ENCODE results near the gene FAM24B. TPM values are rescaled to one million over a fixed set of nuclear protein-coding genes. Genes with fewer than 3 reads are reported as not detected.

The FAM24B gene
- polyA plus RNA-seq, 1 donor from 2014 or later = 3.4 TPM

GRCh38 chr10:122830273-122830964 is 49.0 kb downstream of the FAM24B start:
- Histone ChIP-seq H3K36me3 (ENCODE audit: insufficient read depth, low read length) (no peaks in the 10 kb centered on the region), H4K20me1 (ENCODE audit: insufficient read depth) (no peaks in the 10 kb centered on the region), H3F3A (ENCODE audit: insufficient read depth, low read length, poor library complexity, severe bottlenecking) (no peaks in the 10 kb centered on the region), H3K4me2 (ENCODE audit: low read length) (no peak overlapping the region), H3K9me2 (ENCODE audit: insufficient read depth, low read length) (no peaks in the 10 kb centered on the region), H3K79me2 (replicated peaks; ENCODE audit: insufficient read depth, low read length) (no peaks in the 10 kb centered on the region), H3K27me3 (ENCODE audit: insufficient read depth, low read depth, low read length) (no peaks in the 10 kb centered on the region), H3K4me3 (ENCODE audit: low read length) (no peak overlapping the region), H2AFZ (ENCODE audit: low read depth, low read length) (no peak overlapping the region), H3K9me3 (ENCODE audit: low read length) (no peaks in the 10 kb centered on the region), H3K9ac (ENCODE audit: low read length) (no peak overlapping the region), H3K27ac (ENCODE audit: low read length) (no peak overlapping the region)
- TF ChIP-seq CTCF (IDR thresholded peaks at IDR 0.05; ENCODE audit: poor library complexity, severe bottlenecking) = no peak

- no peak overlapping the region for H3K9ac ChIP-seq (ENCODE audit: low read length)
- no peaks in the 10 kb centered on the region for H3K9me3 ChIP-seq (ENCODE audit: low read length)
- H3K4me3 ChIP-seq (ENCODE audit: low read length) = no peak overlapping the region
- no peaks in the 10 kb centered on the region for H3K36me3 ChIP-seq (ENCODE audit: insufficient read depth, low read length)
- no peaks in the 10 kb centered on the region for H3K27me3 ChIP-seq (ENCODE audit: insufficient read depth, low read depth, low read length)
- H3K27ac ChIP-seq (ENCODE audit: low read length) = no peak overlapping the region
- no peak overlapping the region for H2AFZ ChIP-seq (ENCODE audit: low read depth, low read length)
- TF ChIP-seq POLR2AphosphoS5 (IDR thresholded peaks at IDR 0.05) = no peak
- no peak for TF ChIP-seq TAF1 (IDR thresholded peaks at IDR 0.05; ENCODE audit: low read depth)
- no peak for TF ChIP-seq MXI1 (conservative IDR thresholded peaks at IDR 0.05; ENCODE audit: poor library complexity, severe bottlenecking)
- TF ChIP-seq EP300 (conservative IDR thresholded peaks at IDR 0.05; ENCODE audit: poor library complexity, severe bottlenecking) = no peak
- no peak for TF ChIP-seq EZH2 (IDR thresholded peaks at IDR 0.05; ENCODE audit: borderline replicate concordance, insufficient read depth, low read length, poor library complexity, severe bottlenecking)
- TF ChIP-seq, protein P1, sequence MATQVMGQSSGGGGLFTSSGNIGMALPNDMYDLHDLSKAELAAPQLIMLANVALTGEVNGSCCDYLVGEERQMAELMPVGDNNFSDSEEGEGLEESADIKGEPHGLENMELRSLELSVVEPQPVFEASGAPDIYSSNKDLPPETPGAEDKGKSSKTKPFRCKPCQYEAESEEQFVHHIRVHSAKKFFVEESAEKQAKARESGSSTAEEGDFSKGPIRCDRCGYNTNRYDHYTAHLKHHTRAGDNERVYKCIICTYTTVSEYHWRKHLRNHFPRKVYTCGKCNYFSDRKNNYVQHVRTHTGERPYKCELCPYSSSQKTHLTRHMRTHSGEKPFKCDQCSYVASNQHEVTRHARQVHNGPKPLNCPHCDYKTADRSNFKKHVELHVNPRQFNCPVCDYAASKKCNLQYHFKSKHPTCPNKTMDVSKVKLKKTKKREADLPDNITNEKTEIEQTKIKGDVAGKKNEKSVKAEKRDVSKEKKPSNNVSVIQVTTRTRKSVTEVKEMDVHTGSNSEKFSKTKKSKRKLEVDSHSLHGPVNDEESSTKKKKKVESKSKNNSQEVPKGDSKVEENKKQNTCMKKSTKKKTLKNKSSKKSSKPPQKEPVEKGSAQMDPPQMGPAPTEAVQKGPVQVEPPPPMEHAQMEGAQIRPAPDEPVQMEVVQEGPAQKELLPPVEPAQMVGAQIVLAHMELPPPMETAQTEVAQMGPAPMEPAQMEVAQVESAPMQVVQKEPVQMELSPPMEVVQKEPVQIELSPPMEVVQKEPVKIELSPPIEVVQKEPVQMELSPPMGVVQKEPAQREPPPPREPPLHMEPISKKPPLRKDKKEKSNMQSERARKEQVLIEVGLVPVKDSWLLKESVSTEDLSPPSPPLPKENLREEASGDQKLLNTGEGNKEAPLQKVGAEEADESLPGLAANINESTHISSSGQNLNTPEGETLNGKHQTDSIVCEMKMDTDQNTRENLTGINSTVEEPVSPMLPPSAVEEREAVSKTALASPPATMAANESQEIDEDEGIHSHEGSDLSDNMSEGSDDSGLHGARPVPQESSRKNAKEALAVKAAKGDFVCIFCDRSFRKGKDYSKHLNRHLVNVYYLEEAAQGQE (IDR thresholded peaks at IDR 0.05; ENCODE audit: borderline replicate concordance) = no peak
- TF ChIP-seq RAD21 (conservative IDR thresholded peaks at IDR 0.05) = no peak
- no peak for TF ChIP-seq CTCF (IDR thresholded peaks at IDR 0.05; ENCODE audit: poor library complexity, severe bottlenecking)
- TF ChIP-seq SMC3 (conservative IDR thresholded peaks at IDR 0.05; ENCODE audit: poor library complexity) = no peak
- no peak overlapping the region for H3K4me2 ChIP-seq (ENCODE audit: low read length)
- no peaks in the 10 kb centered on the region for H3K9me2 ChIP-seq (ENCODE audit: insufficient read depth, low read length)
- H3F3A ChIP-seq (ENCODE audit: insufficient read depth, low read length, poor library complexity, severe bottlenecking) = no peaks in the 10 kb centered on the region
- H4K20me1 ChIP-seq (ENCODE audit: insufficient read depth) = no peaks in the 10 kb centered on the region
- H3K79me2 ChIP-seq (replicated peaks; ENCODE audit: insufficient read depth, low read length) = no peaks in the 10 kb centered on the region
These were observed 49.9 kb downstream of the FAM24B start for GRCh38 chr10:122829454-122829853.

All from neural cell (in vitro differentiated cells).